ENCODE results near the gene MST1.
"Not testable (repeated sequence)": the region's sequence is repeated elsewhere in the genome, so short reads cannot be mapped to it uniquely, and the experiment has no call there.

GRCh38 chr3:49688338-49689045 is 782 bp downstream of the MST1 start:
- TF ChIP-seq CTCF, POLR2A (IDR thresholded peaks at IDR 0.05): not testable (repeated sequence)
